Endothelial cell (in vitro differentiated cells): ENCODE data around the gene CCDC71. TPM values are rescaled to one million over a fixed set of nuclear protein-coding genes. Genes with fewer than 3 reads are reported as not detected.

Experiments
- DNase-seq: peaks from one replicate; pipeline ENCODE4 v3.0.0; 2021; ENCODE audit warnings: low spot score
- H3K27ac Mint-ChIP-seq: one replicate; pipeline ENCODE4 v1.8.0; 2021; ENCODE audit warnings: mixed read lengths, inconsistent platforms; ENCODE audit not compliant: unreplicated experiment
- H3K27me3 Mint-ChIP-seq: one replicate; pipeline ENCODE4 v1.8.0; 2021; ENCODE audit warnings: mild to moderate bottlenecking, moderate library complexity, mixed read lengths, inconsistent platforms; ENCODE audit not compliant: unreplicated experiment
- H3K36me3 Mint-ChIP-seq: one replicate; pipeline ENCODE4 v1.8.0; 2021; ENCODE audit warnings: mild to moderate bottlenecking, low read depth, mixed read lengths, inconsistent platforms; ENCODE audit not compliant: unreplicated experiment
- H3K4me1 Mint-ChIP-seq: one replicate; pipeline ENCODE4 v1.8.0; 2021; ENCODE audit warnings: mild to moderate bottlenecking, mixed read lengths, inconsistent platforms; ENCODE audit not compliant: unreplicated experiment
- H3K4me3 Mint-ChIP-seq: one replicate; pipeline ENCODE4 v1.8.0; 2021; ENCODE audit warnings: mild to moderate bottlenecking, mixed read lengths, inconsistent platforms; ENCODE audit not compliant: unreplicated experiment
- H3K9me3 Mint-ChIP-seq: one replicate; pipeline ENCODE4 v1.8.0; 2021; ENCODE audit warnings: mixed read lengths, inconsistent platforms; ENCODE audit not compliant: unreplicated experiment
- CTCF ChIP-seq: fragments of 200-600 bp; sonication (generic); IDR thresholded peaks from one replicate; pipeline ENCODE4 v1.5.0; 2021; ENCODE audit warnings: antibody characterized with exemption; ENCODE audit not compliant: unreplicated experiment
- total RNA-seq: library from RNA; stranded (reverse); fragmentation: NEBNext Ultra II Directional; extraction: Animal tissue kit (Norgen Biotek cat#: 25700); gene quantifications from one replicate; pipeline ENCODE4 v1.2.1, GENCODE V29; 2021; ENCODE audit not compliant: unreplicated experiment

The CCDC71 gene
- total RNA-seq, 1 donor from 2014 or later, result 24.8 TPM

GRCh38 chr3:49164983-49165720 is 979 bp downstream of the CCDC71 start:
- Mint-ChIP-seq H3K36me3 (peaks cover 21% of the 10 kb centered on the region), H3K9me3 (no peaks in the 10 kb centered on the region), H3K4me3 (peak overlapping the region; percentile 94), H3K27me3 (peaks cover 15% of the 10 kb centered on the region), H3K27ac (peak overlapping the region; percentile 94), H3K4me1 (peaks cover 17% of the 10 kb centered on the region)
- DNase-seq, result no peak
- no peak for TF ChIP-seq CTCF

DNA sequence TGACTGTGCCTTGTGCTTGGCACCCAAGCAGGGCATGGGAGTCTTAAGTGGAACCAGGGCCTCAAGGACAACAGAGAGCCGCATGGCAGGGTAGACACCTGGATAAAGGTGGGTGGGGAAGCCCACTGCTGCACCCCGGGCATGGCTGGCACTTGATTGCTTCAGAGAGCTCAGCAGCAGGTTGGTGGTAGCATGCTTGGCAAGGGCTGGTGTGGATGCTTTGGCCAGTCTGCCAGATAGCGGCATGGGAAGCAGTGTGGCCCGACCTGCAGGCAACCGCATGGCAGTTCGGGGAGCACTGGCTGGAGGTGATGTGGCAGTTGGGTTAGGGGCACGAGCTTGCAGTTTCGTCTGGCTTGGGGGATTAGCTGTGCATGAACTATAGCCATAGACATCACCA is 2.5 kb downstream of the CCDC71 start:
- H3K27me3 Mint-ChIP-seq, result peaks cover 19% of the 10 kb centered on the region
- no peak overlapping the region for H3K27ac Mint-ChIP-seq
- no peaks in the 10 kb centered on the region for H3K9me3 Mint-ChIP-seq
- no peak for TF ChIP-seq CTCF
- no peak for DNase-seq
- peaks cover 16% of the 10 kb centered on the region for H3K36me3 Mint-ChIP-seq
- peak overlapping the region; percentile 47 for H3K4me3 Mint-ChIP-seq
- H3K4me1 Mint-ChIP-seq, result peaks cover 13% of the 10 kb centered on the region

DNA sequence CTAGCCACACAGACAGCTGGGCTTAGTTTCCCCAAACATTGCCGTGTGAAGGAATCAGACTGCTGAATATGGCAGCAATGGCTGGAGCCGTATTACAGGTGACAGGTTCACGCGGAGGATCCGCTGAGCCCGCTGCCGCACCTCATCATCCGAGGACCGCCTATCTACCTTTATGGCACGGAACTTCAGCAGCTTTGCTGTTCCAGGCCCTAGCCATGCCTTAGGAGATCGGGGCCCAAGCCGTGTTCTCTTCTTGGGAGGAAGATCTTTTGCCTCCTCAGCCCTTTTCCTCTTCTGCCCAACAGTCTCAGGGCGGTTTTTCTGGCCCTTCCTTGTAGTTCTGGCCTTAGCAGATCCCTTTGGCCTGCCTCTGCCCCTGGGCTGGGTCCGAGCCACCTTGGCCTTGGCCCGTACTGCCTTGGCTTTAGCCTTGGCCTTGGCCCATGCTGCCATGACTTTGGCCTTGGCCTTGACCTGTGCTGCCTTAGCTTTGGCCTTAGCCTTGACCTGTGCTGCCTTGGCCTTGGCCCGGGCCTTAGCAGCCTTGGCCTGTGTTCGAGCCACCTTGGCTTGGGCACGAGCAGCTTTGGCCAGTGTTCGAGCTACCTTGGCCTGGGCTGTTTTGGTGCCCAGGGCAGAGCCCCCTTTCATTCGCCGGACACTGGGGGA is 3.2 kb downstream of the CCDC71 start:
- H3K27ac Mint-ChIP-seq, result no peak overlapping the region
- H3K36me3 Mint-ChIP-seq, result peaks cover 16% of the 10 kb centered on the region
- H3K4me3 Mint-ChIP-seq, result no peak overlapping the region
- peaks cover 13% of the 10 kb centered on the region for H3K4me1 Mint-ChIP-seq
- no peak for TF ChIP-seq CTCF
- no peaks in the 10 kb centered on the region for H3K9me3 Mint-ChIP-seq
- peaks cover 19% of the 10 kb centered on the region for H3K27me3 Mint-ChIP-seq
- DNase-seq, result no peak

DNA sequence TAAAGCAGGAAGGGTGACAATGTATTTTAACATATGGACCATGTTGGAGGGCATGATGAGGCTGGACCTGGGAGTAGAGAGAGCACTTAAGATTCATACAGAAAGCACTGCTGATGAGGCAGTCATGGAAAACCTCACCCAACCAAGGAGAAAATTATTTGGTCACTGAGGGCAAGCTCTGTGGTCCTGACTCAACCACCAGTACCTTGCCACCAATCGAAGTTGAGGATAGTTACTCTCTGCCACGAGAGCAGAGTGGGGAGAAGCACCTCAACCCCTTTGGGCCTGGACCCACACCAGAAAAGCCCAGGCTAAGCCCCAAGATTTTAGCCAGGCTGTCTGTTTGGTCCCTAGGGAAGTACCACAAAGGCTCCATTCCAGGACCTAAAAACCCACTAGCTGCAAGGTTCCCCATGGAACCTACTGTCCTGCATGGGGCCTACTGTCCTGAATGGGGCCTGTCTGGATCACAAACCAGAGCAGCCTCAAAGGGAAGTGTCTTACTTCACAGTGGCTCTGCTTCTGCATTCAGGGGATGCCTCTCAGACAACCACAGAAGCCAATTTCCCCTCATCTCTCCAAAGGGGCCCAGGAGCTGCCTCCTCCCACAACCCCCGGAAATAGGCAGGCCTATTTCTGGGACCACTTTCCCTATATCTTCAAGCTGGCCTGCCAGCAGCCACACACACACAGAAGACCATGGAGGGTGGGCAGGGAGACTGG is 4.2 kb downstream of the CCDC71 start:
- Mint-ChIP-seq H3K27me3 (peaks cover 15% of the 10 kb centered on the region), H3K27ac (no peak overlapping the region), H3K4me1 (peaks cover 13% of the 10 kb centered on the region), H3K9me3 (no peaks in the 10 kb centered on the region), H3K36me3 (peaks cover 16% of the 10 kb centered on the region), H3K4me3 (no peak overlapping the region)
- DNase-seq, result no peak
- no peak for TF ChIP-seq CTCF
